DMS114 treated with DMSO at 0.1 percent for 48 hours (cell line): ENCODE measurements around the gene PARD6B.

Experiments used
- DNase-seq: peaks from one replicate; lab custom pipeline; 2025; ENCODE audit not compliant: unreplicated experiment; lab: John Stamatoyannopoulos, UW

PARD6B gene

GRCh38 chr20:50723672-50724071, 7.7 kb upstream of the PARD6B start:
- DNase-seq = no peak

GRCh38 chr20:50724112-50724725, 7.2 kb upstream of the PARD6B start:
- DNase-seq = no peak

- no peak for DNase-seq
These were observed 6.3 kb upstream of the PARD6B start for GRCh38 chr20:50724851-50725723.

GRCh38 chr20:50725724-50726005, 5.7 kb upstream of the PARD6B start:
- DNase-seq = no peak

GRCh38 chr20:50726955-50727791, 4.2 kb upstream of the PARD6B start:
- DNase-seq = no peak

- DNase-seq = no peak
These were observed 3.4 kb upstream of the PARD6B start for GRCh38 chr20:50727792-50728485.

- DNase-seq = no peak
These were observed 2.8 kb upstream of the PARD6B start for GRCh38 chr20:50728486-50728980.

GRCh38 chr20:50728981-50729874, 2.2 kb upstream of the PARD6B start:
- no peak for DNase-seq

GRCh38 chr20:50729901-50730764, 1.2 kb upstream of the PARD6B start:
- DNase-seq = no peak

GRCh38 chr20:50730765-50731054, 670 bp upstream of the PARD6B start:
- no peak for DNase-seq

- DNase-seq = no peak
These were observed 730 bp downstream of the PARD6B start for GRCh38 chr20:50731930-50732690.

- no peak for DNase-seq
These were observed 2.4 kb downstream of the PARD6B start for GRCh38 chr20:50733644-50734349.

GRCh38 chr20:50734730-50735679, 3.6 kb downstream of the PARD6B start:
- no peak for DNase-seq

GRCh38 chr20:50735813-50736212, 4.4 kb downstream of the PARD6B start:
- DNase-seq = no peak

- DNase-seq = no peak
These were observed 6.0 kb downstream of the PARD6B start for GRCh38 chr20:50737352-50737751.

GRCh38 chr20:50743087-50743486, 11.7 kb downstream of the PARD6B start:
- DNase-seq = no peak
